Aorta (tissue), 5 donors: ENCODE data around the gene CLMN. TPM values are rescaled to one million over a fixed set of nuclear protein-coding genes. Genes with fewer than 3 reads are reported as not detected.
"Not testable (repeated sequence)": the region's sequence is repeated elsewhere in the genome, so short reads cannot be mapped to it uniquely, and the experiment has no call there.

Experiments
- ATAC-seq: fragments of 200-7000 bp; cut with Tn5 transposase; one replicate; pipeline ENCODE4 v1.9.1; 2022; ENCODE audit warnings: moderate library complexity; ENCODE audit not compliant: low FRiP score
- DNase-seq, 2 donors: peaks; one replicate each; pipeline ENCODE4 v3.0.0-alpha.2; 2020
- H3K27ac ChIP-seq, 2 donors: one replicate each; pipeline ENCODE4 v1.5.1; 2013; ENCODE audit warnings: low read length in 2 of 2, mild to moderate bottlenecking in 2 of 2, moderate library complexity in 2 of 2, control low read depth in 1 of 2, inconsistent platforms in 1 of 2, low read depth in 1 of 2
- H3K27me3 ChIP-seq, 2 donors: one replicate each; pipeline ENCODE4 v1.6.1; 2013; ENCODE audit warnings: control low read depth in 1 of 2, low read length in 1 of 2, mild to moderate bottlenecking in 1 of 2, moderate library complexity in 1 of 2; ENCODE audit not compliant: insufficient read depth in 2 of 2, control insufficient read depth in 1 of 2
- H3K36me3 ChIP-seq, 2 donors: one replicate each; pipeline ENCODE4 v1.6.1; 2013; ENCODE audit warnings: control low read depth in 1 of 2, low read length in 1 of 2, mild to moderate bottlenecking in 1 of 2; ENCODE audit not compliant: insufficient read depth in 2 of 2, control insufficient read depth in 1 of 2
- H3K4me1 ChIP-seq, 2 donors: one replicate each; pipeline ENCODE4 v1.6.1; 2013; ENCODE audit warnings: low read length in 2 of 2, control low read depth in 1 of 2, mild to moderate bottlenecking in 1 of 2, moderate library complexity in 1 of 2; ENCODE audit not compliant: insufficient read depth in 2 of 2, control insufficient read depth in 1 of 2
- H3K4me3 ChIP-seq, 2 donors: one replicate each; pipeline ENCODE4 v1.5.1; 2013; ENCODE audit warnings: low read length in 2 of 2, control low read depth in 1 of 2, mild to moderate bottlenecking in 1 of 2
- H3K9me3 ChIP-seq: one replicate; pipeline ENCODE4 v1.6.1; 2013; ENCODE audit warnings: mild to moderate bottlenecking, low read length; ENCODE audit not compliant: control insufficient read depth
- WGBS, 2 donors: extraction: QIAGEN DNeasy Blood & Tissue Kit; methylation state at CpG; one replicate each; pipeline ENCODE4 v1.1.7; 2013; 5-methylcytosine and 5-hydroxymethylcytosine counted together
- intact Hi-C, 2 donors: fragments of 100-400 bp; cut with DNase I; formaldehyde crosslinking; loops; one replicate each; pipeline versions ENCODE4 v1.14.2 to v1.15.0; 2022
- polyA plus RNA-seq, 2 donors: library from polyadenylated mRNA; stranded (reverse); fragments of 200-250 nt; gene quantifications; one replicate each; pipeline ENCODE4 v1.2.3, GENCODE V29; 2013
- total RNA-seq, 2 donors: library from RNA; stranded (reverse); fragmentation: NEBNext Ultra II Directional; extraction: Animal tissue kit (Norgen Biotek cat#: 25700); gene quantifications; one replicate each; pipeline ENCODE4 v1.2.1, GENCODE V29; 2021
- donor health status: healthy with polysubstance abuse.
- donor health status: Bipolar disorder and iron deficiency.
- donor health status: DM: no; HTN: no; CAD: no.
- donor health status: DM: no; HTN: no; CAD: no.
- donor health status: DM: yes; HTN: yes; CAD: no.

Gene CLMN
- total and polyA plus RNA-seq, 4 donors, result 3.9 to 18.3 (median 11.0) TPM

DNA sequence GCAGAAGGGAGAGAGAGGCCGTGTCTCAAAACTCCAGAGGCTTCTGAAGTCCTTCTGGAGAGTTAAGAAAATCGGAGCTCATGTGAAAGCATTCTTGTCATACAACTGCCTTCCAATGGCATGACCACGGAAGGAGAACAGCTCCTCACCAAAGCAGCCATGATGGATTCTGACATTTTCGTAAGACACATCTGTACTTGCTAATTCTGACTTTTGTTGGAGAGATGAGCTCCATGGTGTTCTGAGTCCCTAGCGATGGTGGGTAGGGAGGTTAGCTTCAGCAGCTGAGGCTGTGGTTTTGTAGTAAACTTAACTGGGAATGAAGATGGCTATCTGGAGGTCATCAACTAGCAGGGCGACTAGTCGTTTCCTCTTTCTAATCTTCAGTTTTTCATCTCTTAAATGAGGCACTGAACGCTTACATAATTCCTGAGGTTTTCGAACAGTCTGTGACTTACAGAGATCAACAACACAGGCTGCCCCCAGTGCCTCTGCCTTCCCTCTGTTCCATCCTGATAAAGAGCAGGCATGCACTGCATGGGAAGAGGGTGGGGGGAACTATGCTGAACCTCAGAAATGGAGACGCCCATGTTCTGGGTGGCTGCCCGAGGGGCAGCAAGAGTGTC is 133.8 kb downstream of the CLMN start:
- no peaks in the 10 kb centered on the region for H3K36me3 ChIP-seq
- intact Hi-C loops, result no loop called here

DNA sequence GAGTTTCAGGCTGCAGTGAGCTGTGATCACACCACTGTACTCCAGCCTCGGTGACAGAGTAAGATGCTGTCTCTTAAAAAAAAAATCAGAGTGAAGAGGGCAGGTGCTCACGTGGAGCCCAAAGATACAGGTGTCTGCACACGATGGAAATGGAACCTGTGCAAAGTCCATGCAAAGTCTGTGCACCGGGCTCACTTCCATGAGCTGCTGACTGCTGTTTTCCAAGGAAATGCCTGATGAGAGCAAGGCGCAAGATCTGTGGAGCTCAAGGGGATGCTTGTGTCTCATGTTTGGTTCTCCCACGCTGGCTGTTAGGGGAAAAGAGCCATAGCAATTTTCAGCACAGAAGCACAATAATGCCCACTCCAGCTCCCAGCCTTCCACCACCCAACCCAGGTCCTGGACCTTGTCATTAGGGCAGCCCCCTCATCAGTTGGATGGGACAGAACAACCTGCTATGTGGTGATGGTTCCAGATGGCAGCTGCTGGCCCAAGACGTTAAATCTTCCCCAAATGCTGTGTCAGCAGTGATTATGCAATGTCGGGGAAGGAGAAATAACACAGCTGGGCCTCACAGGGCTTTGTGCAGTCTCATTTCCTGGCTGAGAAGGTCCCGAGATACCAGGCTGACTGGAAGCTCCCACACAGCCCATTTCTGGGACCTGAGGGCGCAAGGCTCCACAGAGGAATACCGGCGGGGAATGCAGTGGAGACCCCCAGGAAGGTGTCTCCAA is 134.5 kb downstream of the CLMN start:
- 78 to 81% methylated on average over 12 of the region's 12 CpGs for WGBS, 2 donors
- intact Hi-C loops, result no loop called here
- ATAC-seq (peak; percentile 78), DNase-seq (peak in 1 of 2 donors; percentile 80)
- Histone ChIP-seq H3K9me3 (no peaks in the 10 kb centered on the region), H3K4me3 (no peak overlapping the region), H3K27ac (no peak overlapping the region), H3K4me1 (no peaks in the 10 kb centered on the region), H3K36me3 (no peaks in the 10 kb centered on the region), H3K27me3 (no peaks in the 10 kb centered on the region)

More for the DNA sequence above, 133.8 kb downstream of the CLMN start:
- Histone ChIP-seq H3K4me1 (no peaks in the 10 kb centered on the region), H3K27ac (no peak overlapping the region), H3K27me3 (no peaks in the 10 kb centered on the region), H3K4me3 (no peak overlapping the region), H3K9me3 (no peaks in the 10 kb centered on the region)
- ATAC-seq (no peak), DNase-seq (no peak)
- WGBS, 2 donors, result 81 to 89% methylated on average over 11 of the region's 11 CpGs

DNA sequence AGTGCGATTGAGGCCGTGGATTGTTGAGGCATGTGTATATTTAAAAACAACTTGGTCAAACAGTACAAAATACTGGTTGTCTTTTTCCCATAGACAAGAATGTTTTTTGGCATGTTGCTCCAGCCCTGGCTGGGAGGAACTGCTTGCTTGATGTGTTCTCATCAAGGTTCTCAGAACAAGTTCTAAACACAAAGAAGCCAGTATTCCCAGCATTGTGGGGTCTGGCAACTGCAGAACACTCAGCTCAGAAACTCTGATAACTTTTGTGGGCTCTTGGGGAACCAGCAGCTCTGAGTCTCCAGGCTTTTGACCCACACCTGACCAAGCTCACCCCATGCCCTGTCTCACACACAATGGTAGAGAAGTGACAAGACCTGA is 135.3 kb downstream of the CLMN start:
- Histone ChIP-seq H3K36me3 (no peaks in the 10 kb centered on the region), H3K9me3 (no peaks in the 10 kb centered on the region), H3K4me3 (no peak overlapping the region), H3K27me3 (no peaks in the 10 kb centered on the region), H3K4me1 (no peaks in the 10 kb centered on the region), H3K27ac (no peak overlapping the region)
- 9 to 11% methylated on average over 2 of the region's 2 CpGs for WGBS, 2 donors
- no peak for DNase-seq
- no peak for ATAC-seq
- intact Hi-C loops, result no loop called here

DNA sequence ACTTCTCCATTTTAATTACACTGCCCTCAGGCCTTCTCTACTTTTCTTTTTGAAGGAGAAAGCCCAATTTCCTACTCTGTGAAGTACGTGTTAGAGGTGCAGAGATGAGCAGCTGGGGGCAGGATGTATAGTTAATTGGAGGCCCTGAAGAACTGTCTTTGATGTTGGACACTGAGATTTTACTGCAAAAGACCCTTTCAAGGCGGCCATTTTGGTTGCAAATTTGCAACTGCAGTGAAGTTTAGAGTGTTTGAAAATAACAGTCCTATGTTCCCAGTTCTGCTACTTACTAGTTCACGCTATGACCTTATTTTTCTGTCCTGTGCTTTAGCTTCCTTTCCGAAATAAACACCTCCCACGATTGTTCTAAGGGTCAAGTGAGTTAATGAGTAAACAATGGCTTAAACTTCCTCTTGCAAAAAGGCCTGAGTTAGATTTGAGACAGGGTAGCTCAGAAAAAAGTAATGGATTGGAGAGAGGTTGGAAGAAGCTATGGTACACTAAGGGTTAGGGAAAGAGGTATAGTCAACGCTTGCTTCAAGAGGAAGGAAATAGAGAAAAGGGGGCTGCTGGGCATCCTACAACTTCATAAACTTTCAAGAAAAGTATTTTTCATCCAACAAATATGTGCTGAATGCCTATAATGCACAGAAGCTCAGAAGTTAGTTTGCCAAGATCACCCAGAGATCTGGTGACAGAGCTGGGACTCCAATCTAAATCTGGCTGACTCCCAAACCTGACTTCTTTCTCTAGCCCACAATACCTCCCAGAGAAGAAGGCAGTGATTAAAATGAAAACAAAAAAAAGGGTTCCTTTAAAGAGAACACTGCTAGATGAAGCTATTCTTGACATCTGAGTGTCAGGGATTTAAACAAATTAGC is 135.9 kb downstream of the CLMN start:
- DNase-seq (no peak), ATAC-seq (no peak)
- no peaks in the 10 kb centered on the region for H3K27me3 ChIP-seq
- H3K4me3 ChIP-seq, result no peak overlapping the region
- intact Hi-C loops, result no loop called here
- no peaks in the 10 kb centered on the region for H3K36me3 ChIP-seq
- WGBS, 2 donors, result 80 to 81% methylated on average over 6 of the region's 6 CpGs
- H3K27ac ChIP-seq, result no peak overlapping the region
- H3K9me3 ChIP-seq, result no peaks in the 10 kb centered on the region
- no peaks in the 10 kb centered on the region for H3K4me1 ChIP-seq

DNA sequence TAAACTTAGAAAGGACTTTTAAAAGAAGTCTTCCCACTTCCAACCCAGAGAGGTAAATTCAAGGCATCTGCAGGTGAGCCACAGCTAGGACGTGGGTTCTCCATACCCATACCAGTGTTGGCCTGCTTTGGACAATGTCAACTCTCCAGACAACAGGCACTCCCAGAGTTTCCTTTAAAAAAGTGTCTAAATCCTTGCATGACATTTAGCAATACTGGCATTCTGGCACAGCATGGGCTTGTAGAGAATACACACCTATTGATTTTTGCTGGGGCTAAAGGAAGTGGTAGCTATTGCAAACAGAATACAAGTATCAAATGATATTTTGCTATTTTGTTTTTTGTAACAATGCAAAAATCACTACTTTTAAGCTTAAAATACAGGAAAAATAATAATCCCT is 136.6 kb downstream of the CLMN start:
- Histone ChIP-seq H3K9me3 (no peaks in the 10 kb centered on the region), H3K27ac (no peak overlapping the region), H3K36me3 (no peaks in the 10 kb centered on the region), H3K4me1 (no peaks in the 10 kb centered on the region), H3K4me3 (no peak overlapping the region), H3K27me3 (no peaks in the 10 kb centered on the region)
- WGBS, 2 donors, result 93% methylated on average over 1 of the region's 1 CpG
- DNase-seq (no peak), ATAC-seq (no peak)
- intact Hi-C loops, result no loop called here

DNA sequence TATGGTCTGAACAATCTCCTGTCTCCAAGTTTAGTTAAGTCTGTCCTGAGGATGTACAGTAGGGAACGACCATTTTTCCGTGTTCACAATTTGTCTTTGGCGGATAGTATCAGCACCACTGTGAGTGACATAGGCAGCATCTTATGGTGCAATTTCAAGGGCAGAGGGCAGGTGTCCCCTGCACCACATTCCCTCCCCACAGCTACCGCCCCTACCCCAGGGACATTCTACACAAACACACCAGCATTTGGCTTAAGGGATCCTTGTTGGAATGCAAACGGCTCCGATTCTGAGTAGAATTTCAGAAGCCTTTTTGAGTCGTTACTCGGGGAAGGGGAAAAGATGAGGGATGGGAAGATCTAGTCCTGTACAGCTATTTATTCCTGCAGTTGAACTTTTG is 137.3 kb downstream of the CLMN start:
- Histone ChIP-seq H3K27ac (no peak overlapping the region), H3K4me1 (no peaks in the 10 kb centered on the region), H3K4me3 (no peak overlapping the region), H3K36me3 (no peaks in the 10 kb centered on the region), H3K9me3 (no peaks in the 10 kb centered on the region), H3K27me3 (no peaks in the 10 kb centered on the region)
- no peak for ATAC-seq
- WGBS, 2 donors, result 70 to 73% methylated on average over 8 of the region's 8 CpGs
- intact Hi-C loops, result no loop called here
- no peak for DNase-seq

DNA sequence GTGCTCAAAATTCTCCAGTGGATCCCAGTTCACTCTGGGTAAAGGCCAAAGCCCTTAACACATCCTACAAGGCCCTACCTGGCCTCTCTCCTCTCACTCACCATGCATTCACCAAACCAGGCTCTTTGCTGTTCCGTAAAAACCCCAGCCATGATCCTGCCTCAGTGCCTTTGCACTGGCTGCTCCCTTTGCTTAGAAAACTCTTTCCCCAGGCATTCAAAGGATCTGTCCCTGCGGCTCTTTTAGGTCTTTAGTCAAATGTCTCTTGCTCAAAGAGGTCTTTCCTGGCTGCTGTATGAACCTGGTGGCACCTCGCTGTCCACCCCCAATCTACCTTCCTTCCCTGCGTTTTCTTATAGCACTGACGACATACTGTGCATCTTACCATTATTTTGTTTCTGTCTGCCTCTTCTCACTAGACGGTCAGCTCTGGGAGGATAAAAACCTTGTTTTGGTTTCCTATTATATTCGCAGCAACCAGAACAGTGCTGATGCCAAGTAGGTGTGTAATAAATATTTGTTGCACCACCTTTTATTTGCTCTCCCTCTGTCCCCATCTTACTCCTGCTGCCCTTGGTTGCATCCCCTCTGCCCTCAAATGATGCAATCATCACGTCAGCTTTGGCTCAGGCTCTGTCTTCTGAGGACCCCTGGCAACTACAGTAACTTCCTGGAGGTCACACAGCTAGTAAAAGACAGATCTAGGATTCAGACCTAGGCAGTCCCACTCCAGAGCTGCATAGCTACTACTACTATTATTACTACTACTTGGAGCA is 138.6 kb downstream of the CLMN start:
- 87 to 93% methylated on average over 8 of the region's 8 CpGs for WGBS, 2 donors
- Histone ChIP-seq H3K27ac (no peak overlapping the region), H3K4me1 (no peaks in the 10 kb centered on the region), H3K4me3 (no peak overlapping the region), H3K36me3 (no peaks in the 10 kb centered on the region), H3K9me3 (no peaks in the 10 kb centered on the region), H3K27me3 (no peaks in the 10 kb centered on the region)
- DNase-seq (no peak), ATAC-seq (no peak)
- intact Hi-C loops, result no loop called here

DNA sequence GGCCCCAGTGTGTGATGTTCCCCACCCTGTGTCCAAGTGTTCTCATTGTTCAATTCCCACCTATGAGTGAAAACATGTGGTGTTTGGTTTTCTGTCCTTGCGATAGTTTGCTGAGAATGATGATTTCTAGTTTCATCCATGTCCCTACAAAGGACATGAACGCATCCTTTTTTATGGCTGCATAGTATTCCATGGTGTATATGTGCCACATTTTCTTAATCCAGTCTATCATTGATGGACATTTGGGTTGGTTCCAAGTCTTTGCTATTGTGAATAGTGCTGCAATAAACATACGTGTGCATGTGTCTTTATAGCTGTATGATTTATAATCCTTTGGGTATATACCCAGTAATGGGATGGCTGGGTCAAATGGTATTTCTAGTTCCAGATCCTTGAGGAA is 144.0 kb downstream of the CLMN start:
- DNase-seq, H3K4me3 ChIP-seq, H3K27me3 ChIP-seq, H3K4me1 ChIP-seq, ATAC-seq, H3K27ac ChIP-seq, intact Hi-C loops, H3K9me3 ChIP-seq, H3K36me3 ChIP-seq: not testable (repeated sequence)
- 93 to 95% methylated on average over 3 of the region's 3 CpGs for WGBS, 2 donors
